HepG2 (cell line): ENCODE data around the gene PAX7. TPM values are rescaled to one million over a fixed set of nuclear protein-coding genes. Genes with fewer than 3 reads are reported as not detected.

ENCODE experiments used
- AKAP8 ChIP-seq: sonication (generic); formaldehyde crosslinking; IDR thresholded peaks from 2 replicates; pipeline ENCODE4 v1.5.1; 2020; ENCODE audit warnings: mild to moderate bottlenecking, missing genetic modification reagents
- ARNT ChIP-seq: fragments of 450-650 bp; IDR thresholded peaks from 2 replicates; pipeline ENCODE4 v1.6.1; 2017
- CENPX ChIP-seq: sonication (generic); formaldehyde crosslinking; IDR thresholded peaks from 2 replicates; pipeline ENCODE4 v1.9.0; 2021; ENCODE audit warnings: mild to moderate bottlenecking, missing genetic modification reagents, moderate library complexity
- FOXO1 ChIP-seq: sonication (generic); formaldehyde crosslinking; IDR thresholded peaks from 2 replicates; pipeline ENCODE4 v1.4.0; 2020; ENCODE audit warnings: missing genetic modification reagents
- GABPB1 ChIP-seq: IDR thresholded peaks from 2 replicates; pipeline ENCODE4 v1.6.1; 2016; ENCODE audit warnings: mild to moderate bottlenecking, missing genetic modification reagents, moderate library complexity, missing compliant biosample characterization
- JUND ChIP-seq: sonication (generic); formaldehyde crosslinking; IDR thresholded peaks from 2 replicates; pipeline ENCODE4 v1.8.0; 2022; ENCODE audit warnings: mild to moderate bottlenecking, missing genetic modification reagents
- MEF2D ChIP-seq: sonication (generic); formaldehyde crosslinking; IDR thresholded peaks from 2 replicates; pipeline ENCODE4 v1.5.1; 2020; ENCODE audit warnings: mild to moderate bottlenecking, missing genetic modification reagents
- MIER2 ChIP-seq: IDR thresholded peaks from 2 replicates; pipeline ENCODE4 v1.6.1; 2016; ENCODE audit warnings: missing biosample characterization, missing genetic modification reagents
- NCOA2 ChIP-seq: sonication (generic); formaldehyde crosslinking; IDR thresholded peaks from 2 replicates; pipeline ENCODE4 v1.8.0; 2022; ENCODE audit warnings: inconsistent platforms
- NFRKB ChIP-seq: fragments of 450-650 bp; IDR thresholded peaks from 2 replicates; pipeline ENCODE4 v1.6.1; 2017
- NR2F2 ChIP-seq: IDR thresholded peaks from 2 replicates; pipeline ENCODE4 v1.6.1; 2012; ENCODE audit warnings: low read depth, inconsistent platforms, borderline replicate concordance
- POLR2AphosphoS5 ChIP-seq: IDR thresholded peaks from 2 replicates; pipeline ENCODE4 v1.6.1; 2012; ENCODE audit warnings: low read depth, low read length
- PPARG ChIP-seq: conservative IDR thresholded peaks from 2 replicates; pipeline ENCODE4 v1.6.1; 2016; ENCODE audit warnings: missing biosample characterization, missing genetic modification reagents
- SKI ChIP-seq: fragments of 450-650 bp; IDR thresholded peaks from one replicate; pipeline ENCODE4 v1.6.1; 2018; ENCODE audit warnings: mild to moderate bottlenecking; ENCODE audit not compliant: partially characterized antibody
- STAT5B ChIP-seq: sonication (generic); formaldehyde crosslinking; IDR thresholded peaks from 2 replicates; pipeline ENCODE4 v1.4.0; 2020; ENCODE audit warnings: missing genetic modification reagents
- TCF12 ChIP-seq, 2 experiments: fragments of 450-650 bp in 1 of 2; sonication (generic) in 1 of 2; formaldehyde crosslinking in 1 of 2; IDR thresholded peaks; 2 replicates each; pipeline versions ENCODE4 v1.6.1 to v1.8.0; 2017 to 2022; ENCODE audit warnings: antibody characterized with exemption in 1 of 2, mild to moderate bottlenecking in 1 of 2, missing genetic modification reagents in 1 of 2, moderate library complexity in 1 of 2
- THAP9 ChIP-seq: sonication (generic); formaldehyde crosslinking; IDR thresholded peaks from 2 replicates; pipeline ENCODE4; 2020; ENCODE audit warnings: missing genetic modification reagents, mild to moderate bottlenecking, borderline replicate concordance
- ZC3H13 ChIP-seq: sonication (generic); formaldehyde crosslinking; IDR thresholded peaks from 2 replicates; pipeline ENCODE4 v1.8.1; 2023; ENCODE audit warnings: mild to moderate bottlenecking, missing genetic modification reagents, moderate library complexity
- ZFP90 ChIP-seq: sonication (generic); formaldehyde crosslinking; IDR thresholded peaks from 2 replicates; pipeline ENCODE4 v1.8.0; 2022; ENCODE audit warnings: missing genetic modification reagents, mild to moderate bottlenecking, inconsistent platforms, borderline replicate concordance
- ZNF207 ChIP-seq: fragments of 450-650 bp; IDR thresholded peaks from 2 replicates; pipeline ENCODE4 v1.6.1; 2016; ENCODE audit warnings: antibody characterized with exemption, borderline replicate concordance
- ZNF251 ChIP-seq: sonication (generic); formaldehyde crosslinking; IDR thresholded peaks from 2 replicates; pipeline ENCODE4 v1.9.0; 2021; ENCODE audit warnings: mild to moderate bottlenecking, missing genetic modification reagents
- ZNF263 ChIP-seq: sonication (generic); formaldehyde crosslinking; IDR thresholded peaks from 2 replicates; pipeline ENCODE4 v1.4.0; 2020; ENCODE audit warnings: missing genetic modification reagents
- ZNF30 ChIP-seq: sonication (generic); formaldehyde crosslinking; IDR thresholded peaks from 2 replicates; pipeline ENCODE4 v1.5.0; 2020; ENCODE audit warnings: mild to moderate bottlenecking, missing genetic modification reagents
- ZNF317 ChIP-seq: sonication (generic); formaldehyde crosslinking; IDR thresholded peaks from 2 replicates; pipeline ENCODE4 v1.5.0; 2020; ENCODE audit warnings: mild to moderate bottlenecking, missing genetic modification reagents
- ZNF333 ChIP-seq: sonication (generic); formaldehyde crosslinking; IDR thresholded peaks from 2 replicates; pipeline ENCODE4 v1.4.0; 2020; ENCODE audit warnings: mild to moderate bottlenecking, missing genetic modification reagents, borderline replicate concordance
- ZNF350 ChIP-seq: sonication (generic); formaldehyde crosslinking; IDR thresholded peaks from 2 replicates; pipeline ENCODE4 v1.4.0; 2020; ENCODE audit warnings: mild to moderate bottlenecking, low read depth, missing genetic modification reagents, borderline replicate concordance
- ZNF512 ChIP-seq: sonication (generic); formaldehyde crosslinking; IDR thresholded peaks from 2 replicates; pipeline ENCODE4 v1.4.0; 2020; ENCODE audit warnings: mild to moderate bottlenecking, missing genetic modification reagents
- ZNF850 ChIP-seq: sonication (generic); formaldehyde crosslinking; conservative IDR thresholded peaks from 2 replicates; pipeline ENCODE4 v1.9.0; 2021; ENCODE audit warnings: mild to moderate bottlenecking, missing genetic modification reagents
- ZSCAN30 ChIP-seq: sonication (generic); formaldehyde crosslinking; IDR thresholded peaks from 2 replicates; pipeline ENCODE4 v1.5.0; 2020; ENCODE audit warnings: mild to moderate bottlenecking, missing genetic modification reagents
- polyA plus RNA-seq, 8 experiments: library from polyadenylated mRNA; depleted of rRNA in 3 of 8; stranded (reverse) in 7 of 8; unstranded in 1 of 8; fragments of >200 nt; fragmentation: Illumina TruSeq in 4 of 8; extraction: Trizol in 4 of 8; gene quantifications; 2 replicates each; pipeline versions ENCODE4 v1.2.1 to v1.2.3, GENCODE V29; 2011 to 2016; ENCODE audit warnings: low read depth in 4 of 8, missing spikeins in 1 of 8, mixed read lengths in 1 of 8; ENCODE audit not compliant: insufficient read depth in 1 of 8
- total RNA-seq, 5 experiments: library from RNA; depleted of rRNA; stranded (reverse); fragments of >200 nt; fragmentation: Illumina TruSeq; extraction: Trizol; gene quantifications; 2 replicates each; pipeline ENCODE4 v1.2.3, GENCODE V29; 2016; ENCODE audit warnings: low read depth in 1 of 5
- TF ChIP-seq, protein P1 (sequence below): sonication (generic); formaldehyde crosslinking; IDR thresholded peaks from 2 replicates; pipeline ENCODE4 v1.8.0; 2022; ENCODE audit warnings: low read depth, missing genetic modification reagents

Gene PAX7
- total and polyA plus RNA-seq, 2 of the 13 experiments (the other 11 are each of a cell fraction or from before 2014, with no cell fraction given): not detected

DNA sequence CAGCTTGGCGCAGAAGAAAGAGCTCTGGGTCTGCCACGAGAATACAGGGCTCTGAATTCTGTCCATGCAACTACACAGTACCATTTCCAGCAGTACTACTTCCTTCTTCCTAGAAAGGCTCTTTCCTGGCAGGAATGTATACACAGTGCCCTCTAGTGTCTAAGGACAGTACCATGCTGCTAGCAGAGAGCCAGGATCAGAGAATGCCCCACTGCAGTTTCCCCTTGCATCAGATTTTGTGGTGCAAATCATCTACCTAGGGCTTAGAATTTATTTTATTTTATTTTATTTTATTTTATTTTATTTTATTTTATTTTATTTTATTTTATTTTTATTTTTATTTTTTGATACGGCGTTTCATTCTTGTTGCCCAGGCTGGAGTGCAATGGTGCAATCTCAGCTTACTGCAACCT lies 50.8 kb downstream of the PAX7 start (continued):
- TF ChIP-seq, protein P1, sequence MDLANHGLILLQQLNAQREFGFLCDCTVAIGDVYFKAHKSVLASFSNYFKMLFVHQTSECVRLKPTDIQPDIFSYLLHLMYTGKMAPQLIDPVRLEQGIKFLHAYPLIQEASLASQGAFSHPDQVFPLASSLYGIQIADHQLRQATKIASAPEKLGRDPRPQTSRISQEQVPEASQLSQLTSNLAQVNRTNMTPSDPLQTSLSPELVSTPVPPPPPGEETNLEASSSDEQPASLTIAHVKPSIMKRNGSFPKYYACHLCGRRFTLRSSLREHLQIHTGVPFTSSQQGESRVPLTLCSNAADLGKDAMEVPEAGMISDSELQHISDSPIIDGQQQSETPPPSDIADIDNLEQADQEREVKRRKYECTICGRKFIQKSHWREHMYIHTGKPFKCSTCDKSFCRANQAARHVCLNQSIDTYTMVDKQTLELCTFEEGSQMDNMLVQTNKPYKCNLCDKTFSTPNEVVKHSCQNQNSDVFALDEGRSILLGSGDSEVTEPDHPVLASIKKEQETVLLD (CRISPR knock-in tag): no peak
- TF ChIP-seq ZNF263: no peak
- no peak for TF ChIP-seq ZNF251 (CRISPR knock-in tag)
- no peak for TF ChIP-seq NFRKB
- no peak for TF ChIP-seq ARNT
- no peak for TF ChIP-seq SKI
- no peak for TF ChIP-seq ZNF512 (CRISPR knock-in tag)
- TF ChIP-seq ZC3H13: no peak
- TF ChIP-seq NR2F2: no peak
- TF ChIP-seq TCF12 (IDR thresholded peaks at IDR 0.05): no peak
- TF ChIP-seq TCF12 (CRISPR knock-in tag; IDR thresholded peaks at IDR 0.05): no peak
- TF ChIP-seq ZNF850 (CRISPR knock-in tag): no peak
- no peak for TF ChIP-seq POLR2AphosphoS5
- TF ChIP-seq STAT5B (CRISPR knock-in tag): no peak
- TF ChIP-seq MEF2D (CRISPR knock-in tag): no peak
- no peak for TF ChIP-seq ZNF207
- TF ChIP-seq ZFP90 (CRISPR knock-in tag): no peak
- TF ChIP-seq NCOA2: no peak
- TF ChIP-seq ZNF317 (CRISPR knock-in tag): no peak
- no peak for TF ChIP-seq ZSCAN30 (CRISPR knock-in tag)
- no peak for TF ChIP-seq ZNF350 (CRISPR knock-in tag)
- TF ChIP-seq CENPX (CRISPR knock-in tag): no peak
- TF ChIP-seq GABPB1 (CRISPR knock-in tag): peak; percentile 79; the same call in 1 of the 2 replicates
- no peak for TF ChIP-seq THAP9 (CRISPR knock-in tag)
- no peak for TF ChIP-seq JUND (CRISPR knock-in tag)
- TF ChIP-seq MIER2 (CRISPR knock-in tag): no peak
- no peak for TF ChIP-seq ZNF30 (CRISPR knock-in tag)
- no peak for TF ChIP-seq PPARG
- TF ChIP-seq ZNF333 (CRISPR knock-in tag): no peak
- TF ChIP-seq AKAP8 (CRISPR knock-in tag): no peak
- TF ChIP-seq FOXO1 (CRISPR knock-in tag): no peak
